KOPT-K1 (cell line): ENCODE measurements around the gene MANSC4.
"Not testable (repeated sequence)": the region's sequence is repeated elsewhere in the genome, so short reads cannot be mapped to it uniquely, and the experiment has no call there.

Source experiments
- H3K27ac ChIP-seq: fragments of 200-600 bp; sonication (generic); 2 replicates; pipeline ENCODE4 v1.5.1; 2016; ENCODE audit warnings: antibody characterized with exemption, mild to moderate bottlenecking, low read depth, low read length; ENCODE audit not compliant: poor library complexity, severe bottlenecking
- H3K36me3 ChIP-seq: fragments of 200-600 bp; sonication (generic); 2 replicates; pipeline ENCODE4 v1.5.1; 2017; ENCODE audit warnings: antibody characterized with exemption, mild to moderate bottlenecking, low read length, moderate library complexity; ENCODE audit not compliant: insufficient read depth
- H3K9me3 ChIP-seq: fragments of 200-600 bp; sonication (generic); 2 replicates; pipeline ENCODE4 v1.5.1; 2017; ENCODE audit warnings: antibody characterized with exemption, low read length, mild to moderate bottlenecking; ENCODE audit not compliant: insufficient read depth, poor library complexity, severe bottlenecking

The MANSC4 gene

DNA sequence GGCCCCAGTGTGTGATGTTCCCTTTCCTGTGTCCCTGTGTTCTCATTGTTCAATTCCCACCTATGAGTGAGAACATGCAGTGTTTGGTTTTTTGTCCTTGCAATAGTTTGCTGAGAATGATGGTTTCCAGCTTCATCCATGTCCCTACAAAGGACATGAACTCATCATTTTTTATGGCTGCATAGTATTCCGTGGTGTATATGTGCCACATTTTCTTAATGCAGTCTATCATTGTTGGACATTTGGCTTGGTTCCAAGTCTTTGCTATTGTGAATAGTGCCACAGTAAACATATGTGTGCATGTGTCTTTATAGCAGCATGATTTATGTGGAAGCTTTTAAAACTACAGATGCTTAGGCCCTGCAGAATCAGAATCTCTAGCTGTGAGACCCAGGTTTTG lies 34.3 kb downstream of the MANSC4 start:
- peaks cover 68% of the 10 kb centered on the region for H3K36me3 ChIP-seq
- not testable (repeated sequence) for H3K27ac ChIP-seq, H3K9me3 ChIP-seq

- H3K36me3 ChIP-seq, result peaks cover 81% of the 10 kb centered on the region
- H3K27ac ChIP-seq, result no peak overlapping the region
- no peaks in the 10 kb centered on the region for H3K9me3 ChIP-seq
Observed at GRCh38 chr12:27743601-27744000, 36.4 kb downstream of the MANSC4 start.

DNA sequence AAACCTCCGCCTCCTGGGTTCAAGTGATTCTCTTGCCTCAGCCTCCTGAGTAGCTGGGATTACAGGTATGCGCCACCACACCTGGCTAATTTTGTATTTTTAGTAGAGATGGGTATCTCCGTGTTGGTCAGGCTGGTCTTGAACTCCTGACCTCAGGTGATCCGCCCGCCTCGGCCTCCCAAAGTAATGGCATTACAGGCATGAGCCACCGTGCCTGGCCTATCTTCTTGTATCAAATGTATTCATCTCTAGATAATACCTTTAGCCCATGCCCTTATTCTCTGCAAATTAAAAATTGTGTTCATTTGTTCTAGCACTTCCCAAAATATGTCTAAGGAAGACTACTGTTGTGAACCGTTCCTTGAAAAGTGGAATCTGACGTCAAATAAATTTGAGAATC lies 45.7 kb downstream of the MANSC4 start:
- peaks cover 85% of the 10 kb centered on the region for H3K36me3 ChIP-seq
- H3K9me3 ChIP-seq, H3K27ac ChIP-seq: not testable (repeated sequence)

DNA sequence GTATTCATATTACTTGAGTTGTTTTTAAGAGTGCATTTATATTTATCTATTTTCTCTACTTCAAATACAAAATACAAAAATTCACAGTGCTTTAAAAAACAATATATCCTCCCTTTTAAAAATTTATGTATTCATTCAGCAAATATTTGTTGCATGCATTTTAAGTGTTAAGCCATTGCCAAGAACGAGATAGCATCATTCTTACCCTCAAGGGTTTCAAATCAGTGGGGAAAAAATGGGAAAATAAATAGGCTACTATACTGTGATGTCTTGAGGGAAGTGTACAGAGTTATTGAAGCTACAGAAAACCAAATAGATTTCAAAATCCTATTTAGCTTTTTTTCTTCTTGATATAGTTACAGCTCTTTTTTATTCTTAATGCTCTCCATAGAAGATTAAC lies 46.2 kb downstream of the MANSC4 start:
- H3K27ac ChIP-seq, result no peak overlapping the region
- peaks cover 84% of the 10 kb centered on the region for H3K36me3 ChIP-seq
- no peaks in the 10 kb centered on the region for H3K9me3 ChIP-seq

DNA sequence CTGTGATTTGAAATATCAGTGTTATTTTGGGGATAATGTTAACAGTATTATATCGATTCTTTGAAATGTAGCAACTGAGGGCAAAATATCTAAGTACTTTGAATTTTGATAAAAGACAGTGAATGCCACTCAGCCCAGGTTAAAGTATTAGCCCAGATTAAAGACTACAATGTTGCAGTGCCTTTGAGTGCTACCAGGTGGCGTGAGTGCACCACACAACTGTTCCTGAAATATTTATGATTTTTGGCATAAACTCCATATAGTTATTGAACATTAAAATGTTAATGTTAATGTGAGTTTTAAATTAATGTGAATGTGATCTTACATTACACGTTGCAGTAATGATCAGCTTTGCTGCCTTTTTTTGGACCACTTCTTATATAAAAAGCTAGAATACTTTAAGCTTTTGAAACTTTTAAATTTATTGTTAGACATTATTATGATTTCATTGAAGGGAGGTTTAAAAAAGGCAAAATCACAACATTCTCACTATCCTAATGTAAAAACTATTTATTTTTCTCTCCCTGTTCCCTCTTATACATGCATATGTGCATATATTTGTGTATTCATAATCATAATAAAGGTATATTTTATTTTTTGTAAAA lies 46.9 kb downstream of the MANSC4 start:
- Histone ChIP-seq H3K36me3 (peaks cover 84% of the 10 kb centered on the region), H3K27ac (no peak overlapping the region)

DNA sequence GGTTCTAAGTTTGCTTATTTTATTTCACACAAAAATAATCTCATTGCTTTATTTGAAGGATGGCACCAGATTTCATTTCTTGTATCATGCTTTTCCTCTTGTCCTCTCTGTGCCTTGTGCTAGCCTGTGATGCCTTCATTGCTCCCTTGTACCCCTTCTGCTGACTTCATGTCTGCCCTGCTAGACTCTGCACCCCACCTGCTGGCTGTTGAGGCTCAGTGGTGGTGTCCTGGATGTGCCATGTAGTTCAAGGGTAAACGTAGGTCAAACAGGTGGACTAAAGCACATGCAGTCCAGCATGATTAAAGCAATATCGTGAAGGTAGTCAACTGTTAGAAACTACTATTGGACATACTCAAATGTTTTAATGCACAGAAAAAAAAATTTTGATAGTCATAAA lies 47.8 kb downstream of the MANSC4 start:
- no peaks in the 10 kb centered on the region for H3K9me3 ChIP-seq
- peaks cover 84% of the 10 kb centered on the region for H3K36me3 ChIP-seq
- H3K27ac ChIP-seq, result no peak overlapping the region

More for the DNA sequence above, 46.9 kb downstream of the MANSC4 start:
- H3K9me3 ChIP-seq, result no peaks in the 10 kb centered on the region

DNA sequence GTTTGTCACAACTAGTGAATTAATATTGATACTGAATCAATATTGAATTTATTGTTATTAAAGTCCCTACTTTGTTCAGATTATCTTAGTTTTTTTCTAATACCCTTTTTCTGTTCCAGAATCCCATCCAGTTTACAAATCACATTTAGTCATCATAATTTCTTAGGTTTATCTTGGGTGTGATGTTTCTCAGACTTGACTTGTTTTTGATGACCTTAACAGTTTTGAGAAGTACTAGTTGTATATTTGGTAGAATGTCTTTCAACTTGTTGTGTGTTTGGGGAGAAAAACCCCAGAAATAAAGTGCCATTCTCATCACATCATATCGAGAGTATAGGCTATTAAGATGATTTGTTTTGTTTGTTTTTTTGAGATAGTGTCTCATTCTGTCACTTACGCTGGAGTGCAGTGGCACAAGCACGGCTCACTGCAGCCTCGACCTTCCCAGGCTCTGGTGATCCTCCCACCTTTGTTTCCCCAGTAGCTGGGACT lies 49.9 kb downstream of the MANSC4 start:
- H3K9me3 ChIP-seq, result no peaks in the 10 kb centered on the region
- H3K36me3 ChIP-seq, result peaks cover 85% of the 10 kb centered on the region
- no peak overlapping the region for H3K27ac ChIP-seq

- peaks cover 97% of the 10 kb centered on the region for H3K36me3 ChIP-seq
- no peak overlapping the region for H3K27ac ChIP-seq
- H3K9me3 ChIP-seq, result no peaks in the 10 kb centered on the region
Observed at GRCh38 chr12:27723212-27723611, 56.8 kb downstream of the MANSC4 start.
